HG03469 (cell line): ENCODE results near the gene AMPH.

Experiments
- ATAC-seq: cut with Tn5 transposase; IDR thresholded peaks from one replicate; pipeline ENCODE4 v1.9.1; 2021; ENCODE audit warnings: mild to moderate bottlenecking, moderate library complexity, moderate number of reproducible peaks; ENCODE audit not compliant: unreplicated experiment

AMPH gene

GRCh38 chr7:38545977-38546376 lies 85.2 kb downstream of the AMPH start:
- no peak for ATAC-seq

- no peak for ATAC-seq
Measured at GRCh38 chr7:38542156-38542555, 89.0 kb downstream of the AMPH start.

GRCh38 chr7:38541440-38541839 lies 89.7 kb downstream of the AMPH start:
- no peak for ATAC-seq

- ATAC-seq: no peak
Measured at GRCh38 chr7:38539477-38540081, 91.6 kb downstream of the AMPH start.

GRCh38 chr7:38535073-38535472 lies 96.1 kb downstream of the AMPH start:
- no peak for ATAC-seq

GRCh38 chr7:38525857-38526256 lies 105.3 kb downstream of the AMPH start:
- no peak for ATAC-seq

- no peak for ATAC-seq
Measured at GRCh38 chr7:38524786-38525185, 106.4 kb downstream of the AMPH start.

- ATAC-seq: no peak
Measured at GRCh38 chr7:38520741-38521140, 110.4 kb downstream of the AMPH start.

GRCh38 chr7:38518541-38518940 lies 112.6 kb downstream of the AMPH start:
- no peak for ATAC-seq

GRCh38 chr7:38512704-38513103 lies 118.5 kb downstream of the AMPH start:
- ATAC-seq: no peak

- ATAC-seq: no peak
Measured at GRCh38 chr7:38512291-38512690, 118.9 kb downstream of the AMPH start.

- ATAC-seq: no peak
Measured at GRCh38 chr7:38507384-38507783, 123.8 kb downstream of the AMPH start.

- no peak for ATAC-seq
Measured at GRCh38 chr7:38506756-38507155, 124.4 kb downstream of the AMPH start.

GRCh38 chr7:38506004-38506403 lies 125.2 kb downstream of the AMPH start:
- ATAC-seq: no peak

- ATAC-seq: no peak
Measured at GRCh38 chr7:38504684-38505083, 126.5 kb downstream of the AMPH start.

GRCh38 chr7:38502848-38503247 lies 128.3 kb downstream of the AMPH start:
- no peak for ATAC-seq

- ATAC-seq: no peak
Measured at GRCh38 chr7:38502289-38502688, 128.9 kb downstream of the AMPH start.

GRCh38 chr7:38492010-38492409 lies 139.2 kb downstream of the AMPH start:
- no peak for ATAC-seq

- no peak for ATAC-seq
Measured at GRCh38 chr7:38482521-38482920, 148.7 kb downstream of the AMPH start.

GRCh38 chr7:38481401-38481800 lies 149.8 kb downstream of the AMPH start:
- no peak for ATAC-seq

- ATAC-seq: no peak
Measured at GRCh38 chr7:38478404-38478803, 152.8 kb downstream of the AMPH start.

- no peak for ATAC-seq
Measured at GRCh38 chr7:38477333-38477732, 153.8 kb downstream of the AMPH start.

GRCh38 chr7:38476764-38477163 lies 154.4 kb downstream of the AMPH start:
- ATAC-seq: no peak
